Left hindlimb (tissue), 1 donor: Measurements from ENCODE around the gene NELFA.

Source experiments
- DNase-seq: peaks from one replicate; pipeline ENCODE4 v3.0.0-alpha.2; 2018

Gene NELFA

GRCh38 chr4:1981251-1982058, 27.3 kb downstream of the NELFA start:
- no peak for DNase-seq

GRCh38 chr4:1980561-1981041, 28.2 kb downstream of the NELFA start:
- DNase-seq, result no peak

DNA sequence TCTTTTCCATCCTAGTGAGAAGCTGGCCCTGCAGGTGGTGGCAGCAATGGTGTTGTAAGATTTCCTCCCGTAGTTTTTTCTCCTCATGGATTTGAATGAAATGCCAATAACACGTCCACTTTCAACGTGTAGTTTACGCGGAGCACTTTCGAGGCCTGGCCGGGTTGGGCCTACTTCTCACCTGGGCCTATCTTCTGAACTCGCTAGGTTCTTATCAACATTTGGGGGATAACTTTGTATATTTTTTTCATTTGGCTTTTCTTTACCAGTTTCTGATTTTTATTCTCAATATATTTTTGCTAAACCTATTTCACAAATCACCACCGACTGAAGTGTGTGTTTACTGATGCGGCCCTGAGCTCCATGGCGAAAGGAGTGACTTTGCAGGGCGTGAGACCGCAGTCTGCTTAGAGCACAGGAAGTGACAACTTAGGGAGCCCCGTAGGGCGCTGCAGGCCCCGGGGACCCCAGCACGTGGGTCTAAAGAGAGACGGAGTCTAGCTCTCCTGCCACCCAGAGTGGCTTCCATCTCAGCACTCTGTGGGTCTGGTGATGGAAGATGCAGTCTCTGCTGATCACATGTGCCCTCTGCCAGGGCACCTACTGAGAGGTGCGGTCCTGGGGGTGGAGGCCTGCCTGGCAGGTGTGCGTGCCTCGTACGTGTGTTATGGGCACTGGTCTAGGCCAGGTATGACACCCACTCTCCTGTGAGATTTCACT, 29.1 kb downstream of the NELFA start:
- no peak for DNase-seq

GRCh38 chr4:1978741-1979476, 29.9 kb downstream of the NELFA start:
- DNase-seq, result no peak

DNA sequence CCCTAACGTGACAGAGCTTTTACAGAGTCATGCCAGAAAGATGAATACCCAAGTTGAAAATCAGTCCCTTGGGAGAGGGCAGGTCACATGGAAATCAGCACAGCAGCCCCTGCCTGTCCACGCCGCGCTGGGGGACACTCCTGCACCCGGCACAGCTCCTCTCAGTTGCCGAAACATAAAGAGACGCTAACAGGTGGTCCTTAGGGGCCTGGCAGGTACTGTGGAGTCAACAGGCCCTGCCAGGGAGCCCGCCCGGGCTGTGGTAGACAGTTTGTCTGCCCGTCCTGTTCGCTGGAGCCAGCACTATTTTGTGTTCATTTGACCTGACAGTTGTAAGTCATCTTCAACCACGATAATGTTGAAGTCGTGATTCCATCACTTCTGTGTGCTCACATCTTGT, 30.5 kb downstream of the NELFA start:
- no peak for DNase-seq

- DNase-seq, result no peak
These were observed 32.1 kb downstream of the NELFA start for GRCh38 chr4:1976416-1977352.

DNA sequence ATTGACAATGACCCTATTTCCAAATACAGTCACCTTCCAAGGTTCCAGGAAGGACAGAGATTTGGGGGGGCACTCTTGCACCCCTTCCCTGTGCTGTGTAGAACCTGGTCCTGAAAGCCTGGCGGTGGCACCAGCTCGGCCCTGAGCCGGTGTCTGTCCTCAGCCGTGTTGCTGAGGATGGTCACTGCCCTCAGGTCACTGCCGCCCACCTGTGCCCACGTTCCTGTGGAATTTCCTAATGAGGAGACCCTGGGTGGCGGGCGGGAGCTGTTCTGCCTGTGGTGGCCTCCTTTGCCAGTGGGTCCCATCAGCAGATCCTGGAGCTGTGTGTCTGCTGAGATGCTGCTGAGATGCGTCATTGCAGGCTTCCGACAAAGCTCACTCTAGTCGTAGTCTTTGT, 32.9 kb downstream of the NELFA start:
- no peak for DNase-seq

DNA sequence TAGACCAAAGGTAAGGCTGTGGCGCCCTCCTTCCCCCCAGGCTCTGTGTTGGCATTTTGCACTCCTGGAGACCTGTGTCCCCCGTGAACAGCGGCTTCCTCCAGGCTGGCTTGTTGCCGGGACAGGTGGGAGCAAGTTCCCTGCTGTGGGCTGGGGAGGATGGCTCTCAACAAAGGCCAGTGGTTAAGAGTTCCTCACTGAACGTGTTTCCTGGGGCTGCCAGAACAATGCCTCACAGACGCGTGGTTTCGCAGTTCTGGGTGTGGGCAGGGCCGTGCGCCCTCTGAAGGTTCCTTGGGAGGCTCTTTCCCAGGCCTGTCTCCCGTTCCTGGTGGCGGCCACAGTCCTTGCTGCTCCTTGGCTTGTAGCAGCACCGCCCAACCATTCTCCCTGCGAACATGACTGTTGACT, 33.4 kb downstream of the NELFA start:
- DNase-seq, result no peak

- DNase-seq, result no peak
These were observed 33.9 kb downstream of the NELFA start for GRCh38 chr4:1974840-1975239.

GRCh38 chr4:1973661-1974060, 35.1 kb downstream of the NELFA start:
- DNase-seq, result no peak

DNA sequence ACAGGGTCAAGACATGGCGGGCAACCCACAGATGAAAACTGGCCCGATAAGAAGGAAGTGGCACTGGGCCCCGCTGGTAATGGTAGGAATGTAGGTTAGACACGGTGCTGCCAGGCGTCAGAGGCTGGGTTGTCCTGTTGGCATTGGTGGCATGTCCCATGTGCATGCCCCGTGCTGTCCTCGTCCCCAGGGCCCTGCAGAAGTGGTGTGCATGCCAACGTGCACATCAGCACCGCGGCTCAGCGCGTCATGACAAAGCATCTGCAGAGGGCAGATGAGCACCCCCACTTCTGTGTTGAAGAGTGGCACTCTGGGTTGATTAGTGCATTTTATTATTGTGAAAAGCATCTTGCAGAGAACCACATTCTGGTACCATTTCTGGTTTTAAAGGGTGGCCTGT, 35.6 kb downstream of the NELFA start:
- DNase-seq, result no peak

- DNase-seq, result no peak
These were observed 36.4 kb downstream of the NELFA start for GRCh38 chr4:1972414-1972813.

DNA sequence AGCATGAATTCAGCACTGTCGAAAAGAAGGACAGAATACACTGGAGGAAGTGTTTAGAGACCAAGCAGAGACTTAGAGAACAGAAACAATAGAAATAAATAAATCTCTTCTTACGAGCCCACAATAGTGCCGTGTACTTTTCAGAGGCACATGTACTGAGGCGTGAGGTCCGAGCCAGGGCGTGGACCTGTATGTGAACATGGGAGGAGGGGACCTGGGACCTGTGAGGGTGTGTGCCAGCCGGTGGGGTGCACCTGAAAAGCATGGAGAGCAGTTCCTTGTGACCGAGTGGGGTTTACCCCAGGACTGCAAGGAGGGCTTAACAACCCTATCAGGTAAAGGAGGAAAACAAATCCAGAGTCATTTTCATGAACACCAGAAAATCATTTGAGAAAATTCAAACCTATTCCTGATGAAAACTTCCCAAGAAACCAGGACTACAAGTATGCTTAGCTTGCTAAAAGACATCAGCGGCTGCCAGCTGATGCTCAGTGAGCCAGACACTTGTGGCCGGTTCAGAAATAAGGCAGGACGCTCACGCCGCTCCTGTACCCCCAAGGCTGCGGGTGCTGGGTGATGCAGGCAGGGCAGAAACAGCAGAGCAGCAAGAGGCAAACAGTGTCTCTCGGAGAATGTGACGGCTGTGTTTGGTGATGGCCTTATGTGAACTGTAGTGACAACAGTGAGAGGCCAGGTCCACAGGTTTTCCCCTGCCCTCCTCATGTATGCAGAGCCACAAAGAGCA, 37.1 kb downstream of the NELFA start:
- DNase-seq, result no peak

- no peak for DNase-seq
These were observed 37.8 kb downstream of the NELFA start for GRCh38 chr4:1970926-1971325.

DNA sequence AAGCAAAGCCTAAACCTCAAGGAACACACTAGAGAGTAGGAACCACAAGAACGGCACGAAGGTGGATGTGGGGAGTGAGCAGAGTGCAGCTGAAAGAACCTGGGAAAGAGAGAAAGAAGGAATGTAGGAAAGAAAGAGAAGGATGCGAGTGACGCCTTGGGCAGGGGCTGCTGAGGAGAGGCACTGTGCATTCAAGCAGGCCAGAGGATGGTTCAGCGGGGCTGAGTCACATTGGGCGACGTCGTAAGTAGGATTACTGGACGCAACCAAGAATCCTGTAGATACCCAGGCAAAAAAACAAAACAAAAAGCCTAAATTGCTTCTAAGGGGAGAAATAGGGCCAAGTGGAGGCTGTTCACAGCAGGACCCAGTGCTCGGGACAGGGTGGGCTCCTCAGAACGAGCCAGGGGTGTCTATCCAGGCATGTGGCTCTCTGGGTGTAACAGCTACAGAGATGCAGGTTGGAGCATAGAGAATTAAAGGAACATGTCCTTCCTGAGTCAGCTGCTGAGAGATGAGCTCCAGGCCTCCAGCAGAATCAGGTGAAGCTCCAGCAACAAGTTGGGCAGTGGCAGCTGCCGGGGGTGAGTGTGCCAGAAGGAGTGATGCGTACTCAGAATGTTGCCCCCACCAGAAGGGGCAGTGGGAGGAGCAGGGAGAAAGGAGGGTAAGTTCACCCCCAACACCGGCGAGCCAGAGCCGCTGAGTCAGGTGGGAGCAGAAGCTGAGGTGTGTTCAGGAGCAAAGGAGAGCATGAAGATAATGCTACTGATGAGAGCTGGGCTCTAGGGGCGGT, 38.6 kb downstream of the NELFA start:
- DNase-seq, result no peak

DNA sequence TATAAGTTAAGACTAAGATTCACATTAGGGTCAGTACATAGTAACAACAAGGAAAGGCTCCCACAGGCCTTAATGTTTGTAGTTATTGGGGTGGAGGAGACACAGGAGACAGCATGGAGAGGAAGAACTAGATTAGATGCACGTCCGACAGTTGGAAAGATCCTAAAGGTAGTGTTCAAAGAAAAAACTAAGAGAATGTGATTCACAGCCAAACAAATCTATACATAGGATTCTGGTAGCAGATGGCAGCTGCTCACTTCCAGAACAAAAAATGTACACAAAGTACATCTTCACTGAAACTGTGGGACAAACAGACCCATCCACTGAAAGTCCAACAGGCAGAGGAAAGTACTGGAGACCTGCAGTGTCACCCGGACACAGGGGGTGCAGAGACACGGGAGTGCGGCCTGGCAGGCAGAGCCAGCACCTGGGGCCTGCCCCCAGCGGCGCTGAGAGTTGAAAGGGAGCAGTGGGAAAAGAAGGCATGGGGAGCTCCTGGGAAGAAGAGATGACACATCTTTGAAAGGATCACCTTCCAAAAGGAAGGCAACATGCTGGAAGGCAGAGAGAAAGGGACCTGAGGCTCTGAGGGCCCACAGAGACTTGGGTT, 40.0 kb downstream of the NELFA start:
- no peak for DNase-seq

DNA sequence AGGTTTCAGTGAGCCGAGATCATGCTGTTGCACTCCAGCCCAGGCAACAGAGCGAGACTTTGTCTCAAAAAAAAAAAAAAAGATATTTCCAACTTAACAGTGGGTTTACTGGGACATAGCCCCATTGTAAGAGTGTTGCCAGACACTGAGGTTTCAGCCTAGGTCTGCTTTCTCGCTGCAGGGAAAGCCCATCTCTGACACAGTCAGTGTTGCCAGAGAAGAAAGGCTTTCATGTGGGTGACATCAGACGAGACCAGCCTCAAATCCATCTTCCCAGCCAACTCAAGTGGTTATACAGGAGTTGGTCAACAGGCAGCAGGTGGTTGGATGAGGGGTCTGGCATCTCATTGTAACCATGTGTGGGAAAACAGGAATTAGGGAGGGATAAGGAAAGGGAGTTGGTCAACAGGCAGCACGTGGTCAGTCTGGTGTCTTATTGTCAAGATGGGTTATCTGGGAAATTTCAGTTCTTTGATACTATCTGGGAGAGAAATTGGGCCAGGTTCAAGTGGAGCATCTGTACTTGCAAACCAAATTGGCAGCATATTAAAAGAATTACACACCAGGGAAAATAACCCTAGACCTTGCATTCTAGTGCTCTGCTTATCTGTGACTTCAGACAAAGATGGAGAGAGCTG, 41.1 kb downstream of the NELFA start:
- DNase-seq, result no peak

DNA sequence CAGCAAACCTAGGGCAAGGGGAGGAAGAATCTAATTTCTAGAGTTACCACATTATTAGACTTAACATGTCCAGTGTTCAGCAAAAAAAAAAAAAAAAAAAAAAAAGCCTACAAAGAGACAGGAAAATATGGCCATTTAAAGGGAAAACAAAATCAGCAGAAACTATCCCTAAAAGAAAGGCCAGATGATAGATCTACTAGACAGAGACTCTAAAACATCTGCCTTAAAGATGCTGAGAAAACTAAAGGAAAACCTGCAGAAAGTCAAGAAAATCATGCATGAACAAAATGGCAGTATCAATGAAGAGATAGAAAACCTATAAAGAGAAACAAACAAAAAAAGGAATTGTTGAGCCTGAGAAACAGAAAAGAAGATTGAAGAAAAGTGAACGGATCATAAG, 43.8 kb downstream of the NELFA start:
- no peak for DNase-seq

GRCh38 chr4:1964443-1964842, 44.3 kb downstream of the NELFA start:
- no peak for DNase-seq

- no peak for DNase-seq
These were observed 45.8 kb downstream of the NELFA start for GRCh38 chr4:1962980-1963379.
